D721Med (cell line): ENCODE measurements around the gene RABGGTA.

Experiments
- DNase-seq: peaks from one replicate; pipeline ENCODE4 v3.0.0; 2011; ENCODE audit warnings: low spot score; ENCODE audit not compliant: insufficient read length
- FAIRE-seq: peaks from 2 replicates; lab custom pipeline; 2011; peaks lifted over from hg19 to GRCh38; lab: Jason Lieb, UNC
- CTCF ChIP-seq: IDR thresholded peaks from 2 replicates; pipeline ENCODE4 v1.5.1; 2012; ENCODE audit warnings: mild to moderate bottlenecking, control low read depth; ENCODE audit not compliant: insufficient read depth; ENCODE audit errors: missing control alignments

The RABGGTA gene

DNA sequence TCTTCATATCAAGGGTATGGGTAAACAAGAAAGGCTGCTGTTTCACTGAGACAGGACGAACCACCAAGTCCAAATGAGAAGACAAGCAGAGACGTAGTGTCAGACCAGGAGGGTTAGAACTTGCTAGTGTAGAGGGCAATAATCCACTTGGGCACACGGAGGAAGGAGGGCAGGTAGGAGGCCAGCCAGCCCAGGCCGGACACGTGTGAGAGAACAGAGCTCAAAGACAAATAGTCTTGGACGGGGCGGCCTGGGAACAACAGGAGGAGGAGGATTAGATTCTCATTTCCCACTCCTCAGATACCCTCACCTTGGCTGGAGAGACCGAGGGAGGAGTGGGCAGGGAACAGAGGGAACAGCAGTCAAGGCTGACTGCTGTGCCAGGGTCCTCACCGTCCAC is 19.3 kb upstream of the RABGGTA start:
- no peak for DNase-seq
- no peak for TF ChIP-seq CTCF
- no peak for FAIRE-seq

DNA sequence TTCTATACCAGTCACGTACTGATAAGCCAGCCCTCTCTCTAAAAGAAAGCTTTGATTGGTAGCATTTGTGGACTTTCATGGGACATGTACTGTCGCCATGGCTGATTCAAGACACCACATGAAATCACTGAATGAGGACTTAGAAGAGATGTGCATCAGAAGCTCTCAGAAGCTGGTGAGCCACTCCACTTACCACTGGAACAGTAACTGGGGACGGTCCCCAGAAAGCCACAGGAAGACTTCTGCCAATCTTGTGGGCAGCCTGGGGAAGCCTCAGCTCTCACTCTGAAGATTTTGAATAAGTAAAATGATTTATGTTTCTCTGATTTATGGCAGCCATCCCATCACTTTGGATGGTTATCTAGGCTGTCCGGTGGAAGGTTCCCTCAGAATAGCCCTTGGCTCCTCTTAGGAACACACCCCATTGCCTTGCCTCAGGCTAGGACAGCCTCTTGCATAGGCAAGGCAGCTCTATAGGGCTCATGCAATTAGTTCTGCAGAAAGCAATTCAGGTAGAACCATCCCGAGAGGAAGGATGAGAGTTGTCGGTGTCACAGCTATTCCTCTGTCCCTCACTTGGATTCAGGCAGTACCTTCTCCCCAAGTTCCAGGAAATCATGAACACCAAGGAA is 18.4 kb upstream of the RABGGTA start:
- no peak for DNase-seq
- no peak for TF ChIP-seq CTCF
- no peak for FAIRE-seq

DNA sequence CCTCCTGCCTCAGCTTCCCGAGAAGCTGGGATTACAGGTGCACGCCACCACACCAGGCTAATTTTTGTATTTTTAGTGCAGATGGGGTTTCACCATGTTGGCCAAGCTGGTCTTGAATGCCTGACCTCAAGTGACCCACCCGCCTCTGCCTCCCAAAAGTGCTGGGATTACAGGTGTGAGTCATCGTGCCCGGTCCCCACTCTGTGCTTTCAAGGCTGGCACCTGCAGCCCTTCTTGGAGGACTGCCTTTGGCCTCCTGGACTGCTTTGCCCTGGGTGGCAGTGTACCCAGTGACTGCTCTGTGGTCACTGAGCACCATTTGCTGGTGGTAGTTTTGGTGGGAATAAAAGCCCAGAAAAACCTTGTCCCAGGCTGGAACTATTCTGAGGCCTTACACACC is 15.6 kb upstream of the RABGGTA start:
- FAIRE-seq (no peak), DNase-seq (no peak)
- TF ChIP-seq CTCF, result no peak

- no peak for DNase-seq
- FAIRE-seq, result no peak
- TF ChIP-seq CTCF, result no peak
These were observed 14.0 kb upstream of the RABGGTA start for GRCh38 chr14:24285351-24285750.

- no peak for DNase-seq
- TF ChIP-seq CTCF, result no peak
- FAIRE-seq, result no peak
These were observed 13.2 kb upstream of the RABGGTA start for GRCh38 chr14:24284501-24285035.

DNA sequence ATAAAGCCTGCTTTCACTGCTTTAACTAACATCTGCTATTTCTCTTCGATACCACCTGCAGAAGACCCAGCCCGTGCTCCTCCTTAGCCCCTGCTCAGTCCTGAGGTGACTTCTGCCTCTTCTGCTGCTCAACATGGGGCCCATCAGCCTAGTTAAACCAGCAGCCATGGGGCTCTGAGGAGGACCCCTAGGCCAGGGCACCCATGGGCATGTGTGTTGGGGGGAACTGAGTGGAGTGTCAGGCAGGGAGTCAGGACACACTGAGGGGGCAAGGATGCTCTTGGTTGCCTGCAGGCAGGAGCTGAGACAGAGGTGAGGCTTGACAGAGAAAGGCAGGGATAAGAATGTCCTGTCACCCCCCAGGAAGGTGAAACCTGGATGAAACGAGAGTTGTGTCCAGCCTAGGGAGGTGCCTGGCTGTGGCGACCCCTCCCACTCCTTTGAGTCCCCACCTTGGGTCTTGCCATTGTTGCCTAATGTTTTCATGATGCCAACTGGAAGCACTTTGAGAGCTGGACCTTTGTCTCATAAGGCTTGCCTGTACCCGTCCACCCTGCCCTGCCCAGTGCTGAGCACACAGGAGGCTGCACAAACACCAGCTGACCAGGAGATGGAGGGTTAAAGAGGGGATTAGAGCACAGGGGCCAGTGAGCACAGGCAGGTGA is 12.5 kb upstream of the RABGGTA start:
- FAIRE-seq, result no peak
- DNase-seq, result no peak

More for the DNA sequence above, 12.5 kb upstream of the RABGGTA start:
- TF ChIP-seq CTCF, result no peak
